ENCODE results near the gene C3.

Gene C3

GRCh38 chr19:6745965-6746364 lies 25.5 kb upstream of the C3 start:
- no peak for TF ChIP-seq CTCF (IDR thresholded peaks at IDR 0.05; ENCODE audit: control extremely low read depth, extremely low read depth, low read depth, missing control alignments)
- no peak for DNase-seq (ENCODE audit: extremely low spot score)
- ChIA-PET POLR2A (no interaction called here), CTCF (interaction anchor here (2.6 kb wide), 1 partner anchor 8 kb away, joined by 11 read pairs; the partner anchor contains the start of gene GPR108)

GRCh38 chr19:6744381-6745301 lies 24.2 kb upstream of the C3 start:
- ChIA-PET POLR2A (no interaction called here), CTCF (interaction anchor here (0.9 to 1.4 kb wide), 2 partner anchors 118 to 119 kb away, joined by 3 to 4 read pairs; no protein-coding TSS in a partner anchor)
- TF ChIP-seq CTCF (IDR thresholded peaks at IDR 0.05; ENCODE audit: control extremely low read depth, extremely low read depth, low read depth, missing control alignments) = no peak
- no peak for DNase-seq (ENCODE audit: extremely low spot score)

GRCh38 chr19:6743714-6744380 lies 23.4 kb upstream of the C3 start:
- DNase-seq (ENCODE audit: extremely low spot score) = no peak
- no peak for TF ChIP-seq CTCF (IDR thresholded peaks at IDR 0.05; ENCODE audit: control extremely low read depth, extremely low read depth, low read depth, missing control alignments)
- CTCF ChIA-PET = interaction anchor here (0.9 to 1.7 kb wide), 2 partner anchors 29 to 119 kb away, joined by 4 read pairs; partner anchors contain the start of gene VAV1
- POLR2A ChIA-PET = no interaction called here

GRCh38 chr19:6743066-6743465 lies 22.6 kb upstream of the C3 start:
- ChIA-PET POLR2A (no interaction called here), CTCF (interaction anchor here (1.2 to 1.7 kb wide), 2 partner anchors 29 to 122 kb away, joined by 3 to 4 read pairs; partner anchors contain the start of gene VAV1)
- no peak for TF ChIP-seq CTCF (IDR thresholded peaks at IDR 0.05; ENCODE audit: control extremely low read depth, extremely low read depth, low read depth, missing control alignments)
- DNase-seq (ENCODE audit: extremely low spot score) = no peak

GRCh38 chr19:6740589-6741343 lies 20.3 kb upstream of the C3 start:
- ChIA-PET CTCF (interaction anchor here (1.0 to 1.9 kb wide), 3 partner anchors 13 to 121 kb away, joined by 3 to 4 read pairs (median 3); no protein-coding TSS in a partner anchor), POLR2A (interaction anchor here (0.5 to 1.4 kb wide), 3 partner anchors 32 to 100 kb away, joined by 3 to 4 read pairs (median 3); partner anchors contain the start of gene VAV1)
- DNase-seq (ENCODE audit: extremely low spot score) = no peak
- TF ChIP-seq CTCF (IDR thresholded peaks at IDR 0.05; ENCODE audit: control extremely low read depth, extremely low read depth, low read depth, missing control alignments) = no peak

Measured in GM10248 (cell line).